ENCODE data around the gene DNM3.
A peak's percentile ranks its signal among the peaks of the same experiment; 100 is the strongest.
"Not testable (repeated sequence)": the region's sequence is repeated elsewhere in the genome, so short reads cannot be mapped to it uniquely, and the experiment has no call there.

DNM3 gene

DNA sequence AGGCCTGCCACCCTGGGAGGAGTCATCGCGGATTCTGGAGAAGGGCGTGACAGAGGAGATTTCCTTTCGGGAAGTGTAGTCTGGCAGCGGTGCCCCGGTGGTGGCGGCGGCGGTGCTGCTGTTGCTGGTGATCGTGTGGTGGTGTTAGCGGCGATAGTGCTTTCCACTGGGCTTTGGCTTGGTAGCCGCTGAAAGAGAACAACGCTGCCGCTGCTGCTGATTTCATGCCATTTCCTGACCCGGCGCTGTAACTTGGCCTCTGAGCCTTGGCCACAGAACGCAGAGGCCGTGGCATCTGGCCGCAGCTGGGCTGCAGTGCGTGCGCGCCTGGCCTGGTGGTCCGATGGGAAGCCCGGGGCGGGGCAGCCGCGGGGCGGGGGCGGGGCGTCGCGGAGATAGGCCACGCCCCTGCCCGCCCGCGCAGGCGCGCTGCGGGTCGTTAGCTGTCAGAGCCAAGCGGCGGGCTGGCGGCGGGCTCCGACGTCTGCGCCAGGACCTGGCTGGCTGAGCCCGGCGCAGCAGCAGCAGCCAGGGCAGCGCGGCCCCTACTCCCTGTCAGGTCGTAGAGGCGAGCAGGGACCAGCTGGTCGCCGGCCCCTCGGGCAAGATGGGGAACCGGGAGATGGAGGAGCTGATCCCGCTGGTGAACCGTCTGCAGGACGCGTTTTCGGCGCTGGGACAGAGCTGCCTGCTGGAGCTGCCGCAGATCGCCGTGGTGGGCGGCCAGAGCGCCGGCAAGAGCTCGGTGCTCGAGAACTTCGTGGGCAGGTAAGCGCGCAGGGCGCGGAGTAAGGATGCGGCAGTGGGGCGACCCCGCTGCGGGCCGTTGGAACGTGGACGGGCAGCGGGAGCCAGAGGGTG lies at the start of gene DNM3:
TSS of gene DNM3 (plus strand) at position 449 of the 861 bp plus-strand sequence. CDS start at position 608, 159 bp downstream.
- DNase-seq, result peak; percentile 11

DNA sequence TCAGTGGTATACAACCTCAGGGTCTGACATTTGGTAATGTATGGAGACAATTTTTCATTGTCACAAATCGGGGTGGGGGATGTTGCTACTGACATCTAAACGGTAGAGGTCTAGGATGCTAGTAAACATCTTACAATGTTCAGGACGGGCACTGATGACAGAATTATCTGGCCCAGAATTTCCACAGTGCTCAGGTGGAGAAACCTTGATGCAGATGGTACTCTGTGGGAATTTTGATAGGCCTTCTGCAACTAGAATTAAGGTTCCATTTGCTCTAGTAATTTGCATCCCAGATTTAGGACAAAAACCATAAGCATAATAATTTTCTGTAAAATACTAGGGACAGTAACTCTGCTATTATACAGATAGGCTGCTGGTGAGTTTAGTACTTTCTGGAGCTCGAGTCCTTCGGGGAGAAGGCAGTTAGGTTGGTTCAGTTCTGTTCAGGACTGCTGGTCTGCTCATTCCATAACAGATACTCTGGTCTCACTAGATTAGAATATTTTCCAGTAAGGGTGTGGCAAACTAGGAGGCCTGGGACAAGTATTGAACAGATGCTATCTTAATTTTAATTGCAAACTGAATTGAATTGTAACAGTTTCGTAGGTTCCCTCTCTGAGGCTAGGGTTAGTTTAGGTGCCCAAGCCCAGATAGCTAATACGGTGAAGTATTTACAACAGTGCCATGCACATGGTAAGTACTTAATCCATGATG lies 48.5 kb upstream of the DNM3 start:
- no peak for DNase-seq

DNA sequence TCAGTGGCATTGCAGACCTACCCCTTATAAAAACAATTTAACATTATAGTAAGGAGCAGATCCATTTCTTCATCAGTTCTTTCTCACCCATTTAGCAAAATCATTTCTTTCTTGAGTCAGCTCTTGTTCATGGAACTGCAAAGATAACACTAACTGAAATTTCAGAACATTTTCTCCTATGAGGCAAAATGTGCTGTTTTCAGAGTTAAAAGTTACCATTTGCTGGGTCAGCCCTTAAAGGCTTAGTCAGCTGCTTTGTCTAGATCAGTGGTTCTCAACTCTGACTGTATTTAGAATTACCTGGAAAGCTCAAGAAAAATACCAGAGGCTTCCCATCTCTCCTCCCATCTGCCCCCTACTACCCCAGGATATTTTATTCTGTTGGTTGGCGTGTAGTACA lies 47.7 kb upstream of the DNM3 start:
- DNase-seq, result no peak

GRCh38 chr1:171794085-171794484 lies 47.2 kb upstream of the DNM3 start:
- DNase-seq, result no peak

- no peak for DNase-seq
Measured at GRCh38 chr1:171796592-171796991, 44.7 kb upstream of the DNM3 start.

DNA sequence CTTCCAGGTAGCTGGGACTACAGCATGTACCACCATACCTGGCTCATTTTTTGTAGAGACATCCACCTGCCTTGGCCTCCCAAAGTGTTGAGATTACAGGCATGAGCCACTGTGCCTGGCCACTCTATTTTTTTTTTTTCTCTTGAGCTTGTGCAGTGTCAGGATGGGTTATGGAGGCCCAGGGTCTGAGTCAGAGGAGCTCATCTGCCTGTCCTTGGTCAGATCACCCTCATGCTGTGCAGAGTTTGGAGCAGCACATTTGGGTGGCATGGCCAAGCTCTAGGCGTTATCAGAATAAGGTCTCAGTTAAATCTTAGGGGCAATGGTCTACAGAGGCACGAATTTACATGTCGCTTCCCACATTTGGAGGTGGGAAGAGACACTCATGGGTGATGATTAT lies 43.0 kb upstream of the DNM3 start:
- DNase-seq, result no peak

DNA sequence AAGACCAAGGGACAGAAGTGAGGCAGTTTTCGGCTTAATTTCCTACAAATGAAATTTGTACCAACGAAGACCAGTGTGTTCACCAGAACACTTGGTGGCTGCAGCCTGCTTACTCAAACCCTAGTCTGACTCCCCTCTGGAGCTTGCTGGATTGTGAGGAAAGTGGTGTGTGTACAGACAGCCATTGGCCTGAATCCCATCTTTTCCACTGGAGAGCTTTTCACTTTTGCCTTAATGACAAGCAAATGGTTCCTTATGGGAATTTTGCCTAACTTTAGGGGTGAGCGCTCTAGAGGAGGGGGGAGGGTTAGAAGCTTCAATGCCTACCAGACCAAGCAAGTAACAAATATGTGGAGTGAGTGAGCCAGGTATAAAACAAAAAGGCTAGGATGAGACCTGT lies 42.5 kb upstream of the DNM3 start:
- DNase-seq, result no peak

DNA sequence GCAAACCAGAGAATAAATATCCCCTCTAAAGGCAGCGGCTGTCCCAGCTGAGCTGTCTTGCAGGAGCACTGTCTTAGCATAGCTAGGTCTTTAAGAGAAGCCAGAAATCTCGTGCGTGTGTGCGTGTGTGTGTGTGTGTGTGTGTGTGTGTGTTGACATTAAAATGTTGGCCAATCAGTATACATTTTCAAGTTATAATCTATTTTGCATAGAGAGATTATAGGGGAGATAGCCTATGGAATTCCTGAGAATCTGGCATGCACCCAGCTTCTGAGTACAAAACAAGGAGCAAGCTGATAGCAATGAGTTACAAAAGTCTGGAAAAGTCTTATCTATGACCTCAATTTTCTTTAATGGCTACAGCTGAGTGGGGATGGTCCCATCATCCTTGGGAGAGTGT lies 42.1 kb upstream of the DNM3 start:
- DNase-seq, result no peak

- DNase-seq, result not testable (repeated sequence)
Measured at GRCh38 chr1:171799698-171800097, 41.6 kb upstream of the DNM3 start.

GRCh38 chr1:171800342-171800741 lies 41.0 kb upstream of the DNM3 start:
- DNase-seq, result no peak

DNA sequence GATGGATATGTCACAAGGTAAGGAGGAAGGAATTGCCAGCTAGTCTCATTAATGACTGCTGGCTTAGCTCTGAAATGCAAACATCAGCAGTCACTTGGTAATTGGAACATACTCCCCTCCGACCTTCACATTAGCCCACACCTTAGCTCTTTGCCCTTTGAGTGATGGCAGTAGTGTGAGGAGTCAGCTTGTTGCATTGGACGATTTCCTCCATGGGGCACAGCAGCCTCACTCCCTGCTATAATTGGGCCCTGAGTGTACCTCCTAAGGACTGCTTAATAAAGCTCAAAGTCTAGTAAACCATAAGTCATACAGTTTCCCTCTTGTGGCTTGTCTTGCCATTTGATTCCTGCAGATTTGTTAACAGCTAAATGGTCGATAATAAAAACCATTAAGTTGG lies 40.4 kb upstream of the DNM3 start:
- no peak for DNase-seq

- DNase-seq, result no peak
Measured at GRCh38 chr1:171801487-171801891, 39.8 kb upstream of the DNM3 start.

DNA sequence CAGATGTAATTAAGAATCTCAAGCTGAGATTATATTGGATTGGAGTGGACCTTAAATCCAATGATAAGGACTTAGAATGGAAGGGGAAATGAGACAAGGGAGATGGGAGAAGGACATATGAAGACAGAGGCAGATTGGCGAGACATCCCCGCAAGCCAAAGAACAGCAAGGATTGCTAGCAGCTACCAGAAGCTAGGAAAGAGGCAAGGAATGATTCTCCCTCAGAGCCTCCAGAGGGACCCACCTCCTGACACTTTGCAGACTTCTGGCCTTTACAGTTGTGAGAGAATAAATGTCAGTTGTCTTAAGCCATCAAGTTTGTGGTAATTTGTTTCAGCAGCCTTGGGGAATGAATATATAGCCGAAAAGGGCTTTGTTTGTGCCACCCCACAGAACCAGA lies 39.1 kb upstream of the DNM3 start:
- DNase-seq, result no peak

- no peak for DNase-seq
Measured at GRCh38 chr1:171803045-171803444, 38.3 kb upstream of the DNM3 start.

- DNase-seq, result no peak
Measured at GRCh38 chr1:171803461-171804022, 37.8 kb upstream of the DNM3 start.

GRCh38 chr1:171805395-171806115 lies 35.7 kb upstream of the DNM3 start:
- no peak for DNase-seq

GRCh38 chr1:171807556-171807955 lies 33.7 kb upstream of the DNM3 start:
- no peak for DNase-seq

- no peak for DNase-seq
Measured at GRCh38 chr1:171809834-171810233, 31.5 kb upstream of the DNM3 start.

DNA sequence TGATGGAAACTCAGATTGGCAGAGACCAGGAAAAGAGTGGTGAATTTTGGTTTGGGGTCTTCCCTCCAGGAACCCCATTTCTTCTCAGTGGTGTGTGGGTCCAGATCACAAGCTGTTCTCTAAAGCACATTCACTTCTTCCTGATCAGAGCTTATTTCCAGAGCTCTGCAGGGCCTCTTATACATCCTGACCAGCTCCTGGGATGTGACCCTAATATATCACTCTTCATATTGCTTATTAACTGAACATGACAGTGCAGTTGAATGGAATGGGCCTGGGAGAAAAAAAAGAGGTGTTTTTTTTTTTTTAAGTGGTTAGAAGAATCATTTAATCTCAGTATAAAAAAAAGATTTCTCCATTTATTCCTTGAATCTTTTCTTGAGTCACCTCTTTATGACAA lies 29.6 kb upstream of the DNM3 start:
- no peak for DNase-seq

DNA sequence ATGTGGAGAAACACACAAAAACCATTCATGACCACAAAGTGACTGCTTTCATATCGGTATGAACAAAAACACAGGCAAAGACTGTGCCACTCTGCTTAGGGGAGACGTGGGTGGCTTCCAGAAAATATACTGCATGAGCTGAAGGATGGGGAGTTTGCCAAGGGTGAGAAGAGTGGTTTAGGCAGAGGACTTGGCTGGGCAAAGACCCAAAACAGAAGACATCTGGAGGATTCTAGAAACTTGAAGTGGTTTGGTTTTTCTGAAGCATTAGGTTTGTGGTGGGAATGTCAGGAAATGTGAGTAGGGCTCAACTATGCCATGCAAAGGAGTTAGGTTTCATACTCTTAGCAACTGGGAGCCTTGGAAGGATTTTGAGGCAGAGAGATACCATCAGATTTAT lies 26.6 kb upstream of the DNM3 start:
- no peak for DNase-seq

DNA sequence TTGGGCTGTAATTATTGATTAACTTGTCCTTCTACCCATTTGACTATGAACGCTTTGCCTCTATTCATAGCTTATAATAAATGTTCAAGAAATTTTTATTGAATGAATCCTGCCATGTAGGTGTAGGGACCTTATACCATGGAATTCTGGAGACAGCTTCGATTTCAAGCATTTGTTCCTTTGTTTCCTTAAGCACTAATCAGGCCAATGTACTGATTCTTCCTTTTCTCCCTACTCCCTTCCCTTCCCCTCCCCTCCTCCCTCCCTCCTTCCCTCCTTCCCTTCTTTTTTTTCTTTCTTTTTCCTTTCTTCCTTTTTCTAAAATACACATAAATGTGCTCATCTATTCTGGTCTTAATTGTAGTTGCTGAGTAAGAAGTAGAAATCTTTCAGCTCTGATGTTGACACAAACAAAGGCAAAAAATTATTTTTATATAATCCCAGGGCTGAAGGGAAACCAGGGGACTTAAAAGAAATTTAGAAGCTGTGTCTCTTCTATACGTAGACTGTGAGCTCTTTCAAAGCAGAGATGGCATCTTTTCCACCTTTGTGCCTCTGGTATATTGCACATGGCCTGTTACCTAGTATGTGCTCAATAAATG lies 24.9 kb upstream of the DNM3 start:
- DNase-seq, result no peak

DNA sequence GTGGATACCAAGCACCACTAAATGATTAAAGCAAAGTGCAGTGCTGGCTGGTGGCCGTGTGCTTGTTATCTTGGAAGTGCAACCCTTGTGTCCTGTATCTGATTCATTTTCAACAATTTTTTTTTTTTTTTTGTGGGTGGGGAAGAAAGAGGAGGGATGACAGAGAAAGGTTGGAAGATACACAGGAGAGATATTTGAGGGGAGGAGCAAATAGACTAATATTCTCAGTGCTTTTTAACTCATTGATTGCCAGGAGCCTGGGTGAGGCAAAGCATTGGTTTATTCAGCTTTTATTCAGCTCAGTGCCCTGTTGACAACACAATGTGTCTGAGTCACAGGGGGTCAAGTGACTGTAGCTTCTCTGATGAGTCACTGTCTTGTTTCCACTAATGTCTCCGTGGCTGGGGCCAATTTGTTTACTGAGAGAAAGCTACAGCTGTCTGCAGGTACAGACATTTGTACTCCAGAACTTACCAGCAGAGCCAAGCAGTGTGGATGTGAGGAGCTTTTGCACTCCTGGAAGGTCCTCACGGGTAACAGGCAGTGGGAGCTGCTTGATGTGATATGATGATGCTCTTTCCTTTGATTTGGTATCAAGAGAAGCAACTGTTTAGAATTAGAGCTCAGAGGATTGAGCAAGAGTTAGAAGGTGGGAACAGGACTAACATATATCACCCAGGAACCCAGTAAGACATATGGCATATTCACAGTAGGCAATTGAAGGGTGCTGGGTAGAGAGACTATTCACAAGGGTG lies 23.6 kb upstream of the DNM3 start:
- DNase-seq, result no peak
